Measurements from ENCODE around the gene HERPUD2.
A peak's percentile ranks its signal among the peaks of the same experiment; 100 is the strongest.

The HERPUD2 gene

GRCh38 chr7:35694784-35695472 lies at the start of gene HERPUD2:
Gene HERPUD2, minus strand, starts transcription at chr7:35695135. Its CDS starts 805 bp downstream, at chr7:35694330.
- no peak for TF ChIP-seq CTCF (IDR thresholded peaks at IDR 0.05; ENCODE audit: insufficient read depth, low read length, poor library complexity, severe bottlenecking)
- Histone ChIP-seq H3K27me3 (replicated peaks; ENCODE audit: control insufficient read depth, insufficient read depth, low read length) (no peaks in the 10 kb centered on the region), H3K4me3 (replicated peaks; ENCODE audit: low read depth, low read length) (peak within 1 kb of the TSS; percentile 97), H3K36me3 (ENCODE audit: control insufficient read depth, insufficient read depth, low read length) (no peaks in the 10 kb centered on the region; the same call in 1 of the 2 replicates)
- DNase-seq (ENCODE audit: extremely low read depth, insufficient read length): peak; percentile 93

GRCh38 chr7:35738889-35739288 lies 44.0 kb upstream of the HERPUD2 start:
- H3K4me3 ChIP-seq (replicated peaks; ENCODE audit: low read depth, low read length): no peak overlapping the region
- H3K27me3 ChIP-seq (replicated peaks; ENCODE audit: control insufficient read depth, insufficient read depth, low read length): no peaks in the 10 kb centered on the region
- no peak for TF ChIP-seq CTCF (IDR thresholded peaks at IDR 0.05; ENCODE audit: insufficient read depth, low read length, poor library complexity, severe bottlenecking)
- no peaks in the 10 kb centered on the region for H3K36me3 ChIP-seq (ENCODE audit: control insufficient read depth, insufficient read depth, low read length)
- no peak for DNase-seq (ENCODE audit: extremely low read depth, insufficient read length)

GRCh38 chr7:35736725-35737124 lies 41.8 kb upstream of the HERPUD2 start:
- Histone ChIP-seq H3K4me3 (replicated peaks; ENCODE audit: low read depth, low read length) (no peak overlapping the region), H3K27me3 (replicated peaks; ENCODE audit: control insufficient read depth, insufficient read depth, low read length) (no peaks in the 10 kb centered on the region), H3K36me3 (ENCODE audit: control insufficient read depth, insufficient read depth, low read length) (no peaks in the 10 kb centered on the region)
- no peak for DNase-seq (ENCODE audit: extremely low read depth, insufficient read length)
- TF ChIP-seq CTCF (IDR thresholded peaks at IDR 0.05; ENCODE audit: insufficient read depth, low read length, poor library complexity, severe bottlenecking): no peak

- Histone ChIP-seq H3K36me3 (ENCODE audit: control insufficient read depth, insufficient read depth, low read length) (no peaks in the 10 kb centered on the region), H3K27me3 (replicated peaks; ENCODE audit: control insufficient read depth, insufficient read depth, low read length) (no peaks in the 10 kb centered on the region), H3K4me3 (replicated peaks; ENCODE audit: low read depth, low read length) (no peak overlapping the region)
- DNase-seq (ENCODE audit: extremely low read depth, insufficient read length): no peak
- TF ChIP-seq CTCF (IDR thresholded peaks at IDR 0.05; ENCODE audit: insufficient read depth, low read length, poor library complexity, severe bottlenecking): no peak
Measured at GRCh38 chr7:35735396-35735795, 40.5 kb upstream of the HERPUD2 start.

- no peak for DNase-seq (ENCODE audit: extremely low read depth, insufficient read length)
- no peak overlapping the region for H3K4me3 ChIP-seq (replicated peaks; ENCODE audit: low read depth, low read length)
- H3K27me3 ChIP-seq (replicated peaks; ENCODE audit: control insufficient read depth, insufficient read depth, low read length): no peaks in the 10 kb centered on the region
- H3K36me3 ChIP-seq (ENCODE audit: control insufficient read depth, insufficient read depth, low read length): no peaks in the 10 kb centered on the region
- TF ChIP-seq CTCF (IDR thresholded peaks at IDR 0.05; ENCODE audit: insufficient read depth, low read length, poor library complexity, severe bottlenecking): no peak
Measured at GRCh38 chr7:35734001-35734483, 39.1 kb upstream of the HERPUD2 start.

Data from GM06990 (cell line).